OCI-LY7 (cell line): Measurements from ENCODE around the gene HLA-F. TPM values are rescaled to one million over a fixed set of nuclear protein-coding genes. Genes with fewer than 3 reads are reported as not detected.

Source experiments
- BruUV-seq: library from RNA; stranded (reverse); fragments of 400-500 nt; replicated peaks from 2 replicates; lab custom pipeline; 2021; lab: Mats Ljungman, UMichigan
- CTCF ChIA-PET: fragments of 300-600 bp; sonication (Branson Sonifier 250); formaldehyde crosslinking; loops from one replicate; lab custom pipeline; 2022; ENCODE audit warnings: antibody characterized with exemption; ENCODE audit not compliant: unreplicated experiment; lab: Charles Lee
- POLR2A ChIA-PET: fragments of 300-600 bp; sonication (Branson Sonifier 250); formaldehyde crosslinking; loops from one replicate; lab custom pipeline; 2022; ENCODE audit warnings: antibody characterized with exemption; lab: Charles Lee
- DNase-seq: peaks from one replicate; pipeline ENCODE4 v3.0.0-alpha.2; 2015; ENCODE audit warnings: low spot score
- H2AFZ ChIP-seq: fragments of 200-600 bp; sonication (generic), shearing (Covaris generic); 2 replicates; pipeline ENCODE4 v1.6.1; 2014; ENCODE audit warnings: mild to moderate bottlenecking, antibody characterized with exemption, low read length, moderate library complexity
- H3K27ac ChIP-seq: fragments of 200-600 bp; sonication (generic); 2 replicates; pipeline ENCODE4 v1.5.1; 2014; ENCODE audit warnings: mixed run types, low read depth, mild to moderate bottlenecking, moderate library complexity, low read length, inconsistent platforms; ENCODE audit not compliant: poor library complexity, severe bottlenecking
- H3K36me3 ChIP-seq: fragments of 200-600 bp; sonication (generic); 2 replicates; pipeline ENCODE4 v1.6.1; 2014; ENCODE audit warnings: mild to moderate bottlenecking, antibody characterized with exemption, low read length, moderate library complexity, mixed read lengths; ENCODE audit not compliant: insufficient read depth
- H3K4me1 ChIP-seq: fragments of 200-600 bp; sonication (generic); 2 replicates; pipeline ENCODE4 v1.5.1; 2014; ENCODE audit warnings: mild to moderate bottlenecking, low read length; ENCODE audit not compliant: insufficient read depth, poor library complexity, severe bottlenecking
- H3K4me2 ChIP-seq: fragments of 200-600 bp; sonication (generic); 2 replicates; pipeline ENCODE4 v1.6.1; 2014; ENCODE audit warnings: mild to moderate bottlenecking, low read length
- H3K4me3 ChIP-seq: fragments of 200-600 bp; sonication (generic); 2 replicates; pipeline ENCODE4 v1.5.1; 2014; ENCODE audit warnings: mild to moderate bottlenecking, low read depth, low read length; ENCODE audit not compliant: poor library complexity, severe bottlenecking
- H3K79me2 ChIP-seq: fragments of 200-600 bp; sonication (generic); 2 replicates; pipeline ENCODE4 v1.6.1; 2016; ENCODE audit warnings: low read depth, mild to moderate bottlenecking, low read length, moderate library complexity, mixed read lengths; ENCODE audit not compliant: insufficient read depth
- H3K9me2 ChIP-seq: fragments of 200-600 bp; sonication (generic); 2 replicates; pipeline ENCODE4 v1.6.1; 2016; ENCODE audit warnings: mild to moderate bottlenecking, low read length, mixed read lengths; ENCODE audit not compliant: insufficient read depth
- H3K9me3 ChIP-seq: fragments of 200-600 bp; sonication (generic); 2 replicates; pipeline ENCODE4 v1.6.1; 2014; ENCODE audit warnings: mild to moderate bottlenecking, mixed run types, low read length, mixed read lengths
- H4K20me1 ChIP-seq: fragments of 200-600 bp; sonication (generic); 2 replicates; pipeline ENCODE4 v1.6.1; 2014; ENCODE audit warnings: mild to moderate bottlenecking, antibody characterized with exemption, low read length, moderate library complexity, mixed read lengths; ENCODE audit not compliant: insufficient read depth
- EZH2phosphoT487 ChIP-seq: fragments of 200-600 bp; sonication (generic); IDR thresholded peaks from 2 replicates; pipeline ENCODE4 v1.6.1; 2018; ENCODE audit warnings: low read depth, borderline replicate concordance, mild to moderate bottlenecking, mixed run types, antibody characterized with exemption, low read length, moderate library complexity, mixed read lengths
- intact Hi-C: fragments of 100-400 bp; cut with micrococcal nuclease; formaldehyde crosslinking; loops from one replicate; pipeline ENCODE4 v1.10.0; 2022; ENCODE audit not compliant: unreplicated experiment
- total RNA-seq, 2 experiments: library from RNA; depleted of rRNA in 1 of 2; stranded (reverse); fragments of >200 nt in 1 of 2; shearing (Covaris generic) in 1 of 2; gene quantifications; 2 replicates each; pipeline ENCODE4 v1.2.3, GENCODE V29; 2014 to 2022
- TF ChIP-seq, protein P1 (sequence below): fragments of 200-600 bp; sonication (generic); conservative IDR thresholded peaks from 2 replicates; pipeline ENCODE4 v1.5.1; 2014; ENCODE audit warnings: mild to moderate bottlenecking, antibody characterized with exemption, low read length, moderate library complexity, mixed read lengths

HLA-F gene
- total RNA-seq, 2 experiments from 2014 or later, result 56.0 to 83.2 TPM

DNA sequence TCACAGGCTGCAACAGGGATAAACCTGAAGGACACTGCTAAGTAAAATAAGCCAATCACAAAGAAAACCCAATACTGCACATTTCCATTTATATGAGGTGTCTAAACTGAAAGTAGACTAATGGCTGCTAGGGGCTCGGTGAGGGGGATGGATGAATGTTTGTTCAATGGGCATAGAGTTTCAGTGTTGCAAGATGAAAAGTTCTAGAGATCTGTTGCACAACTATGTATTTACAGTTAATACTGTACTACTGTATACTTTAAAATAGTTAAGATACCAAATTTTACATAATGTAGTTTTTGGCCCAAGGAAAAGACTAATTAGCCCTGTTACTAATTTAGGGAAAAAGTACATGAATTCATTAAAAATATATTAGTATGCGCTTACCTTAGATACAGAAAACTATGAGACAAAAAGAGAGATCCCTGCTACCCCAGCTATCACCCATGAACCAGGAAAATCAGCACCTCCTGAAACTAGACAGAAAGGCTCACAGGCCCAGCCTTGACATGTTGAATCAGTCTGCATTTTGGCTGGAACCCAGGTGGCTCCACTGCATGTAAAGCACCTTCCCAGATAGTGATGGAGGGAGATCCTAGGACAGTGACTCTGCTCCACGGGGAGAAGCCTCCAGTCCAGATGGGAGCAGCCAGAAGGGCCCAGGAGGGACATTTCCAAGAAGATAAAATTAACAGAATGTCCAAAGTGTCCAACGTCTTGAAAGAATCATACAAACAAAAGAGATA lies 16.1 kb downstream of the HLA-F start:
- Histone ChIP-seq H3K79me2 (no peaks in the 10 kb centered on the region), H3K4me1 (no peaks in the 10 kb centered on the region), H4K20me1 (no peaks in the 10 kb centered on the region), H3K27ac (no peak overlapping the region), H3K9me3 (no peaks in the 10 kb centered on the region), H3K36me3 (no peaks in the 10 kb centered on the region), H3K4me2 (no peak overlapping the region), H3K4me3 (no peak overlapping the region), H2AFZ (no peak overlapping the region), H3K9me2 (no peaks in the 10 kb centered on the region)
- CTCF ChIA-PET, result interaction anchor here (1.3 kb wide), 1 partner anchor 95 kb away, joined by 5 read pairs; no protein-coding TSS in a partner anchor
- no peak for DNase-seq
- intact Hi-C loops, result loop anchor here (2.0 kb wide), 1 partner anchor 13 kb away; no protein-coding TSS in a partner anchor
- no TSS peak for BruUV-seq
- POLR2A ChIA-PET, result no interaction called here
- TF ChIP-seq, protein P1, sequence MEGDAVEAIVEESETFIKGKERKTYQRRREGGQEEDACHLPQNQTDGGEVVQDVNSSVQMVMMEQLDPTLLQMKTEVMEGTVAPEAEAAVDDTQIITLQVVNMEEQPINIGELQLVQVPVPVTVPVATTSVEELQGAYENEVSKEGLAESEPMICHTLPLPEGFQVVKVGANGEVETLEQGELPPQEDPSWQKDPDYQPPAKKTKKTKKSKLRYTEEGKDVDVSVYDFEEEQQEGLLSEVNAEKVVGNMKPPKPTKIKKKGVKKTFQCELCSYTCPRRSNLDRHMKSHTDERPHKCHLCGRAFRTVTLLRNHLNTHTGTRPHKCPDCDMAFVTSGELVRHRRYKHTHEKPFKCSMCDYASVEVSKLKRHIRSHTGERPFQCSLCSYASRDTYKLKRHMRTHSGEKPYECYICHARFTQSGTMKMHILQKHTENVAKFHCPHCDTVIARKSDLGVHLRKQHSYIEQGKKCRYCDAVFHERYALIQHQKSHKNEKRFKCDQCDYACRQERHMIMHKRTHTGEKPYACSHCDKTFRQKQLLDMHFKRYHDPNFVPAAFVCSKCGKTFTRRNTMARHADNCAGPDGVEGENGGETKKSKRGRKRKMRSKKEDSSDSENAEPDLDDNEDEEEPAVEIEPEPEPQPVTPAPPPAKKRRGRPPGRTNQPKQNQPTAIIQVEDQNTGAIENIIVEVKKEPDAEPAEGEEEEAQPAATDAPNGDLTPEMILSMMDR, result no peak
- no peak for TF ChIP-seq EZH2phosphoT487

DNA sequence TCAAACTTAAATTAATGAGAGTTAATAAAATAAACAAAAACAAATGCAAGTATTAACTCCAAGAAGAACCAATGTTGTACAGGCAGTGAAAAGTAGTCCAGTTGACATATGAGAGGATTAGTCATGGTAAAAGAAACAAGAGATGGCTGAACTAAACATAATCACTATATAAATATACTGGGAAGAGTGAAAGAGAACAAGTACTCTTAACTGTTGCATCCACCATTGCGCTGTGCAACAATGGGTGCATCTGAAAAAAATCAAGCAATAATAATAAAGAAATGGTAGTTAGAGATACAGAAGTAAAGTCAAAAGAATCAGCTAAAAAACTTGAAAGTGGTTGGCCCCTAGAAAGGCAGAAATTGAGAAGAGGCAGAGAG lies 16.6 kb downstream of the HLA-F start:
- CTCF ChIA-PET, result no interaction called here
- Histone ChIP-seq H3K79me2 (no peaks in the 10 kb centered on the region), H3K9me3 (no peaks in the 10 kb centered on the region), H3K27ac (no peak overlapping the region), H2AFZ (no peak overlapping the region), H3K4me3 (no peak overlapping the region), H3K4me2 (no peak overlapping the region), H4K20me1 (no peaks in the 10 kb centered on the region), H3K9me2 (no peaks in the 10 kb centered on the region), H3K4me1 (no peaks in the 10 kb centered on the region), H3K36me3 (no peaks in the 10 kb centered on the region)
- POLR2A ChIA-PET, result no interaction called here
- intact Hi-C loops, result loop anchor here (2.0 kb wide), 1 partner anchor 13 kb away; no protein-coding TSS in a partner anchor
- TF ChIP-seq, protein P1, result no peak
- BruUV-seq, result no TSS peak
- DNase-seq, result no peak

DNA sequence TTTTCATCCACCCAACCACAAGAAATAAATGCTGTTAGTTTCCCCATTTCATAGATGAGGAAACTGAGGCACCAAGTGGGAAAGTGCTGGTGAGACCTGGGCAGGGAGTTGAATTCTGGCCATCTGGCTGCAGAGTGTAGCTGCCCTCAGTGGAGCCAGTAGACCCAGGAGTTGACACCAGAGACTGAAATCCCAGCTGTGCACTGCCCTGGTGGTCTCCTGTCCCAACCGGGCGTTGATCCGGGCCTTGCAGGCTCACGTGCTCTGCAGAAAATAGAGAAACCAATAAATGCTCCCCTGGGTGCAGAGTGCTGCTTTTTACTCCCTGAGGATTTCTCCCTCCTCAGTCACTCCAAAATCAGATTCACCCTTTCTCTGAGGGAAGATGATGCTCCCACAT lies 18.4 kb downstream of the HLA-F start:
- no peak overlapping the region for H3K4me2 ChIP-seq
- no peaks in the 10 kb centered on the region for H3K4me1 ChIP-seq
- H3K4me3 ChIP-seq, result no peak overlapping the region
- ChIA-PET CTCF (no interaction called here), POLR2A (interaction anchor here (0.6 kb wide), 1 partner anchor 19 kb away, joined by 3 read pairs; no protein-coding TSS in a partner anchor)
- TF ChIP-seq EZH2phosphoT487, result no peak
- TF ChIP-seq, protein P1, result no peak
- H3K79me2 ChIP-seq, result no peaks in the 10 kb centered on the region
- H2AFZ ChIP-seq, result no peak overlapping the region
- DNase-seq, result no peak
- H3K9me2 ChIP-seq, result no peaks in the 10 kb centered on the region
- H3K36me3 ChIP-seq, result no peaks in the 10 kb centered on the region
- H3K27ac ChIP-seq, result no peak overlapping the region
- H4K20me1 ChIP-seq, result no peaks in the 10 kb centered on the region
- H3K9me3 ChIP-seq, result no peaks in the 10 kb centered on the region
- intact Hi-C loops, result no loop called here
- BruUV-seq, result no TSS peak
